ENCODE data around the gene HNRNPUL1.

Gene HNRNPUL1

GRCh38 chr19:41234512-41235168, 29.5 kb upstream of the HNRNPUL1 start:
- no peak for DNase-seq

GRCh38 chr19:41235480-41235879, 28.7 kb upstream of the HNRNPUL1 start:
- DNase-seq = no peak

GRCh38 chr19:41238244-41238643, 25.9 kb upstream of the HNRNPUL1 start:
- no peak for DNase-seq

GRCh38 chr19:41239363-41239762, 24.8 kb upstream of the HNRNPUL1 start:
- DNase-seq = no peak

- no peak for DNase-seq
These were observed 24.1 kb upstream of the HNRNPUL1 start for GRCh38 chr19:41239961-41240574.

GRCh38 chr19:41241859-41242258, 22.3 kb upstream of the HNRNPUL1 start:
- DNase-seq = no peak

- DNase-seq = no peak
These were observed 20.1 kb upstream of the HNRNPUL1 start for GRCh38 chr19:41244117-41244516.

- no peak for DNase-seq
These were observed 18.3 kb upstream of the HNRNPUL1 start for GRCh38 chr19:41245843-41246242.

- DNase-seq = no peak
These were observed 15.3 kb upstream of the HNRNPUL1 start for GRCh38 chr19:41248895-41249294.

- DNase-seq = no peak
These were observed 14.3 kb upstream of the HNRNPUL1 start for GRCh38 chr19:41249707-41250423.

- no peak for DNase-seq
These were observed 10.5 kb upstream of the HNRNPUL1 start for GRCh38 chr19:41253660-41254059.

GRCh38 chr19:41255171-41255570, 9.0 kb upstream of the HNRNPUL1 start:
- no peak for DNase-seq

- no peak for DNase-seq
These were observed 2.5 kb upstream of the HNRNPUL1 start for GRCh38 chr19:41261474-41262190.

GRCh38 chr19:41263042-41263849, 926 bp upstream of the HNRNPUL1 start:
- DNase-seq = peak; percentile 89

- no peak for DNase-seq
These were observed 616 bp downstream of the HNRNPUL1 start for GRCh38 chr19:41264581-41265394.

- DNase-seq = no peak
These were observed 1.4 kb downstream of the HNRNPUL1 start for GRCh38 chr19:41265395-41266153.

GRCh38 chr19:41269055-41269454, 4.9 kb downstream of the HNRNPUL1 start:
- DNase-seq = no peak

- no peak for DNase-seq
These were observed 5.4 kb downstream of the HNRNPUL1 start for GRCh38 chr19:41269571-41269970.

GRCh38 chr19:41273076-41273475, 8.9 kb downstream of the HNRNPUL1 start:
- no peak for DNase-seq

GRCh38 chr19:41274802-41275201, 10.6 kb downstream of the HNRNPUL1 start:
- no peak for DNase-seq

- DNase-seq = no peak
These were observed 12.1 kb downstream of the HNRNPUL1 start for GRCh38 chr19:41276231-41276630.

Measured in NCI-H187 treated with DMSO at 0.1 percent for 48 hours (cell line).